Peyer's patch (tissue), 4 donors: ENCODE data around the gene ZBTB42.

Experiments used
- POLR2A ChIP-seq, 2 donors: fragments of 450-650 bp; IDR thresholded peaks; one replicate each; pipeline ENCODE4 v1.5.1; 2017; ENCODE audit warnings: antibody characterized with exemption in 2 of 2, mild to moderate bottlenecking in 2 of 2, moderate library complexity in 2 of 2
- TF ChIP-seq, protein P1 (sequence below), 6 experiments: fragments of 450-650 bp in 4 of 6; fragments of 200-600 bp in 2 of 6; sonication (generic) in 1 of 6; IDR thresholded peaks; one replicate each; pipeline ENCODE4 v1.5.1; 2017 to 2019; ENCODE audit warnings: antibody characterized with exemption in 6 of 6, mild to moderate bottlenecking in 3 of 6, moderate library complexity in 1 of 6

GRCh38 chr14:104801520-104802393 lies 856 bp downstream of the ZBTB42 start:
- no peak for TF ChIP-seq POLR2A (IDR thresholded peaks at IDR 0.05)
- TF ChIP-seq, protein P1, sequence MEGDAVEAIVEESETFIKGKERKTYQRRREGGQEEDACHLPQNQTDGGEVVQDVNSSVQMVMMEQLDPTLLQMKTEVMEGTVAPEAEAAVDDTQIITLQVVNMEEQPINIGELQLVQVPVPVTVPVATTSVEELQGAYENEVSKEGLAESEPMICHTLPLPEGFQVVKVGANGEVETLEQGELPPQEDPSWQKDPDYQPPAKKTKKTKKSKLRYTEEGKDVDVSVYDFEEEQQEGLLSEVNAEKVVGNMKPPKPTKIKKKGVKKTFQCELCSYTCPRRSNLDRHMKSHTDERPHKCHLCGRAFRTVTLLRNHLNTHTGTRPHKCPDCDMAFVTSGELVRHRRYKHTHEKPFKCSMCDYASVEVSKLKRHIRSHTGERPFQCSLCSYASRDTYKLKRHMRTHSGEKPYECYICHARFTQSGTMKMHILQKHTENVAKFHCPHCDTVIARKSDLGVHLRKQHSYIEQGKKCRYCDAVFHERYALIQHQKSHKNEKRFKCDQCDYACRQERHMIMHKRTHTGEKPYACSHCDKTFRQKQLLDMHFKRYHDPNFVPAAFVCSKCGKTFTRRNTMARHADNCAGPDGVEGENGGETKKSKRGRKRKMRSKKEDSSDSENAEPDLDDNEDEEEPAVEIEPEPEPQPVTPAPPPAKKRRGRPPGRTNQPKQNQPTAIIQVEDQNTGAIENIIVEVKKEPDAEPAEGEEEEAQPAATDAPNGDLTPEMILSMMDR (IDR thresholded peaks at IDR 0.05), result no peak
